GM18526 (cell line): ENCODE results near the gene COMMD7.

Experiments used
- POLR2A ChIP-seq: IDR thresholded peaks from 3 replicates; pipeline ENCODE4 v1.6.1; 2011; ENCODE audit not compliant: insufficient read length; ENCODE audit errors: extremely low read depth

COMMD7 gene

DNA sequence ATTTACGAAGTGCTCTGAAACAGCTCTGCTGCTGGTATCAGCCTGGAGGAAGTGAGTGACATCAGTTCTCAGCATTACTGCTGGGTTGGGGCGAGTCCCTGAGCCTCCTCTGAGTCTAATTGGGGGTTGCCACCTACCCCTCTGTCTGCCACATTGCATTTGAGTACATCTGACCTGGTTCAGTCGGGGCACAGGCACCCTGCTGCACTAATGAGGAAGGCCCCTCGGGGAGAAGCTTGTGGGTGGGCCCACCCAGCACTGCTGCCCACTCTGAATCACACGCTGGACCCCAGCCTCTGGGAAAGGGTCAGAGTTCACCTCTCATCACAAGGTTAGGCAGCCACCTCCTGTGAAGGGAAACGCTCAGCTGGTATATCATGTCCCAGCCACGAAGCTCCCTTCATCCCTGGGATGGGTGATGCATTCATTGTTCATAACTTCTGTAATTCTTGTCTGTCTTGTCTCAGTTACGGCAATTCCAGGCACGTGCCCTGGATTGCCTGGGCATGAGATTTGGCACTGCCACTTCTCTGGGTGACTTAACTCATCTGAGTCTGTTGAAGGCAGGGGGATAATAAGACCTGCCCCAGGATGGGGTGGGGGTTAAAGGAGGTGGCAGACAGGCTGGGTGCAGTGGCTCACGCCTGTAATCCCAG, 32.2 kb upstream of the COMMD7 start:
- no peak for TF ChIP-seq POLR2A

DNA sequence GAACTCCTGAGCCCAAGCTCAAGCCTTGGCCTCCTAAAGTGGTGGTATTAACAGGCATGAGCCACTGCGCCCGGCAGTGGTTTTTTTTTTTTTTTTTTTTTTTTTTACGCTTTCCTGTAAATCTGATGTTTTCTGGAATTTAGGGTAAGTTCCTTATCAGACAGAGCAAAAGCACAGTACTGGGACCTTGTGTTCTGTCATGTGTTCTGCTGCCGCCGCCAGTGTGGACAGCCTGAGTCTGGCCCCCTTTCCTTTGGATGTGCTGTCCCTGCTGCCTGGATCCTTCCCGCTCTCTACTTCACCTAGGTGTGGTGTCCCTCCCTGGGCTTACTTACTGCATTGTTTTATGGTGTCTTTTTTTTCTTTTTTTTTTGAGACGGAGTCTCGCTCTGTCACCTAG, 30.6 kb upstream of the COMMD7 start:
- TF ChIP-seq POLR2A, result no peak

DNA sequence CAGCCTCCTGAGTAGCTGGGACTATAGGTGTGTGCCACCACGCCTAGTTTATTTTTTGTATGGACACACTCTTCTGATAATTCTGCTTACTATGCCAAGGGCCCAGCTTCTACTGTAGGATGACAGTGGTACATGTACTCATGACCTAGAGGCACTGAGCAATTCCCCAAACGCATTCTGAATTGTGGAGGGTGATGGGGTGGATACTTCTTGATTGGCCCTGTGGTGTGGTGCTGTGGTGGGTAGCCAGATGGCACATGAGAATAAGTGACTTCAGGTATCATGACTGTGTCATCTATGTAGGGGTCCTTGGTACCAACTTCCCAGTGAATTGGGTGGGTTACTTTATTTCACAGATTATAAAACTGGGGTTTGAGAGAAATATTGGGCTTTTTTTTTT, 30.0 kb upstream of the COMMD7 start:
- no peak for TF ChIP-seq POLR2A

GRCh38 chr20:32772046-32772445, 28.8 kb upstream of the COMMD7 start:
- no peak for TF ChIP-seq POLR2A

- TF ChIP-seq POLR2A, result no peak
These were observed 24.3 kb upstream of the COMMD7 start for GRCh38 chr20:32767418-32768198.

DNA sequence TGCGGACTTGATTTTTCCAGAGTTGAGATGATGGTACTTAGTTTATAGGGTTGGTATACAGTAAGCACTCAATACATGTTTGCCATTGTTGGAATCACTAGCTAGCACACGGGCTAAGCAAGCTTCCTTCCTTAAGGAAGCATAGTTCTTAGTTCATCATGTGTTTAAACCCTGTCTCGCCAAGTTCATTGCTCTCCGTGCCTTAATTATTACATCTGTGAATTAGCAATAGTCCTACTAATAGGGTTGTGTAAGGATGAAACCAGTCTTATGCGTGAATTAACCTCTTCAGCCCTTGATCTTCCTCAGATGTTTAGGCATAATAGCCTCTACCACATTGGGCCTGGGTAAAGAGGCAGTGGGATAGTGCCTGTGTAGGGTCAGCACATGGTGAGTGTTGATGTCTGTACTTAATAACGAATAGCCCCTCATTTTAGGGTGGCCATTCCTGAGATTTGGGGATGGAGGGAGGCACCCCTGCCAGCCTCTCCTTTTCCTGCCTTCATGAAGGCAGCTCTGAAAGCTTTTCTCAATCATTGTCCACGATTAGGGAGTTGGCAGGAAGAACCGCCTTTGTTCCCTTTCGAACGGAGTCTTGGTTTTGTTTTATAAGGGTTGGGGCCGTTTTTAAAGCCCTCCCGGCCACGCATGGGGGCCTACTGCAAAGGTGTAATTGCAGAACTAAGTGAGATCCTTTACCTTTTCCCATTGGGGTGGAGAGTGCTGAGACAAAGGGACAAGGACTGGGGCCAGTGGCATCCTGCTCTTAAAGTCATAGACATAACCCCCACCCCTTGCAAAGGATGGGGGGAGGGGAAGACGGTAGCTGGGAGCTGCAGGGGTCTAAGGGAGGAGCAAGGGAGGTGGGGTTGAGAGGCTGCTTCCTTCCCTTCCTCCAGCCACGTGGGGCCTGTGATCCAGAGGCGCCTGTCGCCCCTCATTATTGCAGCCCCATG, 21.0 kb upstream of the COMMD7 start:
- no peak for TF ChIP-seq POLR2A

GRCh38 chr20:32763202-32764004, 20.1 kb upstream of the COMMD7 start:
- TF ChIP-seq POLR2A, result no peak

DNA sequence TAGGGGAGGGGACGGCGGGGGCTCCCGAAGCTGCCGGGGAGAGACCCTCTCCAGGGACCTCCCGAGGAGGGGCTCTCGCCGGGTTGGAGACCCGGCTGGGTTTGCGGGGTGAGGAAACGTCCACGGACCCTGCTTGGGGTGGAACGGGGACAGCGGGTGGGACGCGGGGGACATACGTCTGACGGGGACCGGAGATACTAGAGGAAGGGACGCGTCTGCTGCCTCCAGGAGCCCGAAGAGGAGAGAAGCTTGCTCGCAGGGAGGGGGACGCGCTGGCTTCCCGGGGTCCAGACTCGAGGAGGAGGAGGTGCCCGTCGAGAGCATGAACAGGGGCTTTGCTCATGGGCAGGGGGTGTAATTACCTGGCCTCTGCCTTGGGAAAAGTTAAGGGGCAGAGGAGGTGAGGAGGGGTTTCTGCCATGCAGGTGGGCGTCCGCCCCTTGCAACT, 19.5 kb upstream of the COMMD7 start:
- TF ChIP-seq POLR2A, result no peak

DNA sequence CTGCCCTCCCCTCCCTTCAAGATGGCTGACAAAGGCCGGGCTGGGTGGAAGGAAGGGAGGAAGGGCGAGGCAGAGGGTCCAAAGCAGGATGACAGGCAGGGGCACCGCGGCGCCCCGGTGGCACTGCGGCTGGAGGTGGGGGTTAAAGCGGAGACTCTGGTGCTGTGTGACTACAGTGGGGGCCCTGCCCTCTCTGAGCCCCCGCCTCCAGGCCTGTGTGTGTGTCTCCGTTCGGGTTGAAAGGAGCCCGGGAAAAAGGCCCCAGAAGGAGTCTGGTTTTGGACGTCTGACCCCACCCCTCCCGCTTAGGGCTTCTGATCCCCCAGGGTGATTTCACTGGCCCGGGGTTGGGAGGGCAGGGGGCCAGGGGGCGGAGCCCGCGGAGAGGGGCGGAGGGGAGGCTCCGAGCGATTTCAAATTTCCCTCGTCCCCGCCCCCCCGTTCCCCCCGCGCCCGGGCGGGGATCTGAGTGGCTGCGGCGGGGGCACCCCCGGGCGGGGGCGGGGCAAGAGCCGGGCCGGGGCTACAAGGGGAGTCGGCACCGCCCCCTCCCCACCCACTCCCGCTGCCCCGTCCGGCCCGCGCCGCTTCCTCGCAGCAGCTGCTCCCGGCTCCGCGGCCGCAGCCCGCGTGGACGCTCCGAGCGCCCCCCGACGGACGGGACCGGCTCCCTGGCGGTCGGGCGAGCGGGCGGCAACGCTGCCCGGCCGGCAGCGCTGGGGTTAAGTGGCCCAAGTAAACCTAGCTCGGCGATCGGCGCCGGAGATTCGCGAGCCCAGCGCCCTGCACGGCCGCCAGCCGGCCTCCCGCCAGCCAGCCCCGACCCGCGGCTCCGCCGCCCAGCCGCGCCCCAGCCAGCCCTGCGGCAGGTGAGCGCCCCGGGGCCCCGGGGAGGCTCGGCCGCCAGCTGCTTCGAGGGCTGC, 18.8 kb upstream of the COMMD7 start, which contains the start of gene DNMT3B:
TSS of gene DNMT3B (plus strand) at position 555 of the 923 bp plus-strand sequence. CDS start 17,939 bp downstream, outside the sequence.
- peak; percentile 22 for TF ChIP-seq POLR2A

GRCh38 chr20:32761417-32761830, 18.2 kb upstream of the COMMD7 start:
- no peak for TF ChIP-seq POLR2A

DNA sequence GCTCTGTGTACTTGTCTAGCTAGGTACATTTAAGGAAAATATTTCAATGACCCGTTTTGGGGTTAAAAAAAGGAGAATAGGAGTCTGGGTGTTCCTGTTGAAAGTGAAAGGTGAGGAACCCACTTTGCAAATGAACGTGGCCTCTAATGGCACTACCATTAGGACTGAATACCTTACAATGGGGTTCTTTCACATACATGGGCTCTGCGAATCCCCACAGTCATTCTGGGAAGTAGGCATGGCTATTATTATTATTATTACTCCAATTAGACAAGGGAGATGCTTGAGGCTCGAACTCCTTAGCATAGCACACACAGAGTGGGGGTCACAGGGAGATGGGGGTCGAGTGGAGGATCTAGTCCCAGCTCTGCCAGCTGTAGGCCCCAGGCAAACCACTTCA, 12.9 kb upstream of the COMMD7 start:
- TF ChIP-seq POLR2A, result no peak

DNA sequence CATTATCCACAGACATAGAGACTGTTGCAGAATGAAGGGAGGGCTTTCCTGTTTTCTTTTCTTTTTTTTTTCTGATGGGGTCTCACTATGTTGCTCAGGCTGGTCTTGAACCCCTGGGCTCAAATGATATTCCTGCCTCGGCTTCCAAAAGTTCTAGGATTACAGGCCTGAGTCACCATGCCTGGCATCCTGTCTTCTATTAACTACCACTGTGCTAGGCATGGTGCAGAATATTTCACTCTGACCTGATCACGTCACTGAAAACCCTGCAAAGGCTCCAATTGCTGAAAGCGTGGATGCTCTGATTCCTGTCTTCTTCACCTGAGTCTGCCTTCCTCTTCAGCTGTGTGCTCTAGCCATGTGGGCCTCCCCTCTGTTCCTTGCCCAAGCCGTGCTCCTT, 10.5 kb upstream of the COMMD7 start:
- TF ChIP-seq POLR2A, result no peak

GRCh38 chr20:32752458-32753250, 9.4 kb upstream of the COMMD7 start:
- no peak for TF ChIP-seq POLR2A
